ENCODE results near the gene TMPRSS9.

TMPRSS9 gene

DNA sequence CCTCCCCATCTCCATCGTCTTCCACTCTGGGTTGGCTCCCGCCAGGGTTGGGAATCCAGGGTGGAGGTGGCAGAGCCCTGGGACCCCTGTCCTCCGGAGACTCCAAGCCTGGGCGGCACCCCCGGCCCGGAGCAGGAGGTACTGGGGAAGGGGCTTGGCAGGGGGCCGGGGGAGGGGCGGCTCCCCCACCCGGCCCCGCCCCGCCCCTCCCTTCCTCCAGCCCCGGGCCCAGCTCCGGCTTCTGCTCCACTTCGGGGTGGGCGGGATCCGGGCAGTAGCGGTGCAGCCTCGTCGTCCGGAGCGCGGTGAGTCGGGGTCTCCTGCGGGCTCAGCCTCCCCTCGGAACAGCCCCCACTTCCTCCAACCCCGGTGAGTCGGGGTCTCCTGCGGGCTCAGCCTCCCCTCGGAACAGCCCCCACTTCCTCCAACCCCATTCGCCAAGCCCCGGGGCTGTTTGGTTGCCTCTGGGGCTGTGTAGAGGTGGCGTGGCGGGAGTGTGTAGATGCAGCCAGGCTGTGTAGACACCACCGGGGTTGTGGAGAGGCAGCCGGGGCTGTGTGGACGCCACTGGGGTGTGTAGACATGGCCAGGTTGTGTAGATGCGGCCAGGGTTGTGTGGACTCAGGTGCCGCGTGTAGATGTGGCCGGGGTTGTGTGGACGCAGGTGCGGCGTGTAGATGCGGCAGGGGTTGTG, at the start of gene TMPRSS9:
Gene TMPRSS9, plus strand, starts transcription at position 274 of the 694 bp plus-strand sequence. CDS start 29,521 bp downstream, outside the sequence.
- DNase-seq (ENCODE audit: low read depth) = no peak

DNA sequence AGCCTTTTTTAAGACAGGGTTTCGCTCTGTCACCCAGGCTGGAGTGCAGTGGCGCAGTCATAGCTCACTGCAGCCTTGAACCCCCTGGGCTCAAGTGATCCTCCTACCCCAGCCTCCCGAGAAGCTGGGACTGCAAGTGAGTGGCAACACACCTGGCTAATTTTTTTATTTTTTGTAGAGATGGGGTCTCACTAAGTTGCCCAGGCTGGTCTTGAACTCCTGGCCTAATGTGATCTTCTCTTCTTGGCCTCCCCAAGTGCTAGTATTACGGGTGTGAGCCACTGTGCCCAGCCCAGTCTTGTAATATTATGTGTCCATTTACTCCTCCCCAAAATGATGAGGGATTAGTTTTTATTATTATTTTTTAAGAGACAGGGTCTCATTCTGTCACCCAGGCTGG, 49.0 kb upstream of the TMPRSS9 start:
- no peak for DNase-seq (ENCODE audit: low read depth)

DNA sequence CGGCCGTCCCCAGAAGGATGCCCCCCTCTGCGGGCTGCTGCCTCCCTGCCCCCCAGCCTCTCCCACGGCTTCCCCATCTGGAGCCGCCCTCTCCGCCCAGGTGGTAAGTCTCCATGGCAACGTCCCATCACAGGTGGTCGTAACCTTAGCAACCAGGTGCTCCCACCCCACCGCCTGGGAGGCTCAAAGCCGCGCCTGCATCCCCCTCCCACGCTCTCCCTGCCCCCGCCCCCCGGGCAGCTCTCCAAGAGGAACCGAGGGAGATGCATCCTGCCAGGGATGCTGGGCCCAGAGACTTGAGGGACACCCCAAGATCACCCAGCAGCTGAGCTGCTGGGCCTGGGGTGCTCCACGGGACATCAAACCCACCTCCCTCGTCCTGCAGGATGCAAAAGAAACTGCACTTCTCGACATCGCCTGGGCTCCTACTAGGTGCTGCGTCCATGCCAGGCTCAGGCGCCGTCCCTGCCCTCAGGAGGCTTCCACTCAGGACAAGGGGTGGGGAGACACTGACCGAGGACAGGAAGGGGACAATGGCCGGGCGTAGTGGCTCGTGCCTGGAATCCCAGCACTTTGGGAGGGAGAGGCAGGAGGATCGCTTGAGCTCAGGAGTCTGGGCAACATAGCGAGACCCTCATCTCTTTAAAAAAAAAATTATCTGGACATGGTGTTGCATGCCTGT, 47.1 kb upstream of the TMPRSS9 start:
- no peak for DNase-seq (ENCODE audit: low read depth)

DNA sequence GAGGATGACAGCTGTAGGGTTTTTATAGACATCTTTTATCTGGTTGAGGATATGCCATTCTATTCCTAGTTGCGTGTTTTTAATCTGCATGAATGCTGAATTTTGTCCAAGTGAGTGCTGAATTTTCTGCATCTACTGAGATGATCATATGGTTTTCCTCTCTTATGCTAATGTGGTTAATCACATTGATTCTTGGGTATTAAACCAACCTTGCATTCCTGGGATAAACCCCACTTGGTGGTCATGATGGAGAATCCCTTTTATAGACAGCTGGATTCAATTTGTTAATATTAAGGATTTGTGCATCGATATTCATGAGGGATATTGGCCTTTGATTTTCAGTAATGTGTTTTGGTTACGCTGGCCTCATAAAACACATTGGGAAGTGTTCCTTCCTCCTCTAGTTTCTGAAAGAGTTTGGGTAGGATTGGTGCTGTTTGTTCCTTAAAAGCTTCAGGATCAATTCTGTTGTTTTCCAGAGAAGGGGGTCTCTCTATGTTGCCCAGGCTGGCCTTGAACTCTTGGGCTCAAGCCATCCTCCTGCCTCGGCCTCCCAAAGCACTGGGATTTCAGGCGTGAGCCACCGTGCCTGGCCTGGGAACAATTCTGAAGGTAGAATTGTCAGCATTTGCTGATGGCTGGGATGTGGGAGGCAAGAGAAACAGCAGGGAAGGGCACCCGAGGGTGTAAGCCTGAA, 44.8 kb upstream of the TMPRSS9 start:
- DNase-seq (ENCODE audit: low read depth) = no peak

DNA sequence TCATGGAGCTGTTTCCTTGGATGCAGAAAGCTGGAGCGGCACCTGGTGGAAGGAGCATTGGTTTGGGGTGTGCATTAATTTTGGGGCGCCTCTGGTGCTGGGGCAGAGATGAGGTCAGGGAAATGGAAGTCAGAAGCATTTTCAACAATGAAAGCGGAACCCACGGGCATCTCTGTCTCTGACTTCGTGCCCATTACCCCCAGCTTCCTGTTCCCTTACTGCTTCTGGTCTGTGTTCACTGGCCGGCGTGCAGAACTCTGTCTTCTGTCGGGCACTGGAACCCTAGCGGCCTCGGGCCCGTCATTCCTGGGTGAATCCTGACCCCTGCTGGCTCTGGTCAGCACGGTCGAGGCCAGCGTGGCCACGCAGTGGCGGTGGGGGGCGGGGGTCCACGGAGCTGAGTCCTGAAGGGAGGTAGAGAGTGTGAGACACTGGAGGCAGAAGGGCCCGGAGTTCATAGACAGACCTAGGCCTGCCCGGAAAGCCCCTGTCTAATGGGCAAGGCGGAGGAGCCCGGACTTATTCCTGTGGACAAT, 44.2 kb upstream of the TMPRSS9 start:
- peak; percentile 75 for DNase-seq (ENCODE audit: low read depth)

DNA sequence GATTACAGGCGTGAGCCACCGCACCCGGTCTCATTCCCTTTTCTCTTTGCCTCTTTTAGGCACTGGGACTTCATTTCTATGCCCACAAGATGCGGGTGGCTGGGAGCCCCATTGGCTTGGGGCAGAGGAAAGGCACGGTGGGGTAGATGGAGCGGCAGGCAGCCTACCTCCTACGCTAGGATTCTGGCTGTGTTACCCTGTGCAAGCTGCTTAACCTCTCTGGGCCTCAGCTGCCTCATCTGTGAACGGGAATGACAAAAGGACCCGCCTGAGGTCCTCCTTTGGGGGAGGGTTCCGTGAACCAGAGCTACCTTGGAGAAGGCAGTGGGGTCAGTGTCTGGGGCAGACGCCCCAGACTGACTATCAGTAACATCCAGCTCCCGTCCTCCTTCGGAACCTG, 42.8 kb upstream of the TMPRSS9 start:
- DNase-seq (ENCODE audit: low read depth) = no peak

DNA sequence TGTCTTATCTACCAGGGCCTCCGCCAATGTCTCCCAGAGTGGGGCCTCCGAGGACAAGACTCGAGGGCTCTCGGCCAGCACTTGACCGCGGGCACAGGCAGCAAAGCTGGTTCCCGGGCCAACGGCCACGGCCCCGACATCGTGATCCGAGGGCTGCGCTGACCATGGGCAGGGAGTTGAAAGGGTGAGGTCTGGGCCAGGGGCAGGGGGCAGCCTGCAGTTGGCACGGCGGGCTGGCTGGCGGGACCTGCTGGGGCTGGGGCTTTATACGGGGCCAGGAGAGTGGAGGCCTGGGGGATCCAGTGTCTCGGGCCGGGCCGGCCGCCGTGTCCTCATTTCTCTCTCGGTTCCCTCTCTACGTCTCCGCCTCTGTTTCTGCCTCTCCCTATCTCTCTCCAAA, 42.3 kb upstream of the TMPRSS9 start:
- no peak for DNase-seq (ENCODE audit: low read depth)

DNA sequence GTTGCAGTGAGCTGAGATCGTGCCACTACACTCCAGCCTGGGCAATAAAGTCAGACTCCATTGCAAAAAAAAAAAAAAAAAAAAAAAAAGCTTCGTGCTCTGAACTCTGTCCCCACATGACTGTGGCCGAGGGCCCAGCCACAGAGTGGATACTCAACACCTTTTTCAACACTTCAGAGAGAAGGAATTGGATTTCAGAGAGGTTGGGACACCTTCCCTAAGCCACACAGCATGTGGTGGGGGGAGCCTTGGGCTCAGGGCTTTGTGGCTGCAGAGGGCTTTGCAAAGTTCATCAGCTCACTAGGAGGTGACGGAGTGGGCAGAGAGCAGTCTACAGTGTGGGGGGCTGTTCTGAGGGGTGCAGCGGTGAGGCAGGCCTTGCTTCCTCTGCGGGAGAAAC, 41.1 kb upstream of the TMPRSS9 start:
- DNase-seq (ENCODE audit: low read depth) = no peak

DNA sequence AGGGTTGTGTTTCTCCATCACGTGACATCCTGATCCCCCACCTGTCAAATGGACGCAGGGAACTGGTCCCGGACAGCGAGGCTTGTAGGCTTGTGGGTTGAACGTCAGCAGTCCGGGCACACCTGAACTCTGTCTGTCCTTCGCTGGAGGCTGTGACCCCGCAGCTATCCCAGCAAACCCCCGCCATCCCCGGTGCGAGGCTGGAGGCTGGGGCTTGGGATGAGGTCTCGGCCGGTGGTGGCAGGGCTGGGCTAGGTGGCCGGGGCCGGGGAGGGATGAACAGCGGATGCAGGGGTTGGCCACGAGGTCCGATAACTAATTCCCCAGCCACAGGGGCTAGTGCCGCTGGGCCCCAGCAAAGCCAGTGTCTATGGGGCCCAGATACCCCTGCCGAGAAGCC, 40.5 kb upstream of the TMPRSS9 start:
- no peak for DNase-seq (ENCODE audit: low read depth)

DNA sequence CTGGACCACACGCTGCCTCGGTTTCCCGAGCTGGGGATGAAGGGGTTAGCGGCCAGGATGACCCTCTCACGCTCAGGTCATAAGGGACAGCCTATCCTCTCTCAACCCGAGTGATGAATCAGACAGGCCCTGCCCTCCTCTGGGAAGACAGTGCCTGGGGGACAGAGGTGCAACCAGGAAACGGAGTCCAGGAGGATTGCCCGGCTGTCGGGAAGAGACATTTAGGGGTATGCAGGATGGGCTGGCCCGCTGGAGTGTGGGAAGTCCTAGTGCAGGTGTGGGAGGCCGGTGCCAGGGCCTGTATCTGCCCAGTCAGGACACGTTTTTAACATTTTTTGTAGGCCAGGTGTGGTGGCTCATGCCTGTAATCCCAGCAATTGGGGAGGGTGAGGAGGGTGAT, 40.0 kb upstream of the TMPRSS9 start:
- DNase-seq (ENCODE audit: low read depth) = no peak

DNA sequence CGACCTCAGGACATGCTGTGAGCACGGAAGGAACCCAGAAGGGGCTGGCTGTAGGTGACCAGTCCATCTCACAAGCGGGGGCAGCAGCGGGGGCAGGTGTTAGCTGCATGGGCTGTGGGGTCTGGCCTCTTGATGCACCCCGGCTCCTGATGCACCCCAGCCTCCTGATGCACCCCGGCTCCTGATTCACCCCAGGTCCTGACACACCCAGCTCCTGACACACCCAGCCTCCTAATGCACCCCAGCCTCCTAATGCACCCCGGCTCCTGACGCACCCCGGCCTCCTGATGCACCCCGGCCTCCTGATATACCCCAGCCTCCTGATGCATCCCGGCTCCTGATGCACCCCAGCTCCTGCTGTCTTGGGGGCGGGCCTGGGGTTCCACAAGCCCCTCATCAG, 39.1 kb upstream of the TMPRSS9 start:
- DNase-seq (ENCODE audit: low read depth) = no peak

DNA sequence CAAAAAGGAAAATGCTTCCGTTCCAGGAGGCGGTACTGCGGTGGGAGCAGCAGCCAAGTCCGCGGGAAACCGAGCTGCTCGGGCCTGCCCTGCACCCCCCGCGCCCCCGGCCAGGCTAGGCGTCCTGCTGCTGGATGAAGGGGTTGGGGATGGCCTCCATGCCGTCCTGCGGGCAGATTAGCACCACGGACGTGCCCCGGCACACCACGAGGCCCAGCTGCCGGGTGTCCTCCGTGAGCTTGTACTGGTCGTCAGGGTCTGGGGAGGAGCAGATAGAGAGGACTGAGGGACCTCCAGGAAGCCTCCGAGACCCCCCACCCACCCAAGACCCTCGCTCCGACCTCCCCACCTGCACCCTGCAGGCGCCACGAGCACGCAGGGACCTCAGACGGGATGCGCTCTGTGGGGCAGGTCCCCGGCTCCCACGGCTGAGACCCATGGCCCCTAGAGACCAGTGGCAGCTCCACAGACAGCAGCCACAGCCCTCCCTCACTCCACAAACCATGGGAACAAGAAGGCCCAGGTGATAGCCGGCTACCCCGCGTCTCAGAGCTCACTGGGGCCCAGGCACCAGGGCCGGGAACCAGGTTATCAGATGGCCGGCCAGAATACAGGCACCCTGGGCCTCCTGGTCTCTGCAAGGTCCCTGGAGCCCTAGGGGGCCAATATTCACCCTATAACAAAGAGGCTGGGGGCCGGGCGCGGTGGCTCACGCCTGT, 38.3 kb upstream of the TMPRSS9 start:
- no peak for DNase-seq (ENCODE audit: low read depth)

DNA sequence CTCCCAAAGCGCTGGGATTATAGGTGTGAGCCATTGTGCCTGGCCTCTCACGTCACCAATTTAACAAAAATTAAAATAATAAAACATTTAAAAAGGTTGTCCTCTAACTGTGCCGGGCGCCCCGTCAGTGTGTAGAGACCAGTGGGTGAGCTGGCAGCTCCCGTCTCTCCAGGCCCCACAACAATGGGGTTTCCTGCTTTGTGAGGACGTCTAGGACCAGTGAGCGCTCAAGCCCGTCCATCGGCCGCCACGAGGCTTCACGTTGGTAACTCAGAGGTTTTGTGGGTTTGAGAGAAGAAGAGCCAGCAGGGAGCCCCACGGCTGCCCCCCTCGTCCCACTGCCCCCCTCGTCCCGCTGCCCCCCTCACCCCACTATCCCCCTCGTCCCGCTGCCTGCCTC, 36.4 kb upstream of the TMPRSS9 start:
- DNase-seq (ENCODE audit: low read depth) = no peak

DNA sequence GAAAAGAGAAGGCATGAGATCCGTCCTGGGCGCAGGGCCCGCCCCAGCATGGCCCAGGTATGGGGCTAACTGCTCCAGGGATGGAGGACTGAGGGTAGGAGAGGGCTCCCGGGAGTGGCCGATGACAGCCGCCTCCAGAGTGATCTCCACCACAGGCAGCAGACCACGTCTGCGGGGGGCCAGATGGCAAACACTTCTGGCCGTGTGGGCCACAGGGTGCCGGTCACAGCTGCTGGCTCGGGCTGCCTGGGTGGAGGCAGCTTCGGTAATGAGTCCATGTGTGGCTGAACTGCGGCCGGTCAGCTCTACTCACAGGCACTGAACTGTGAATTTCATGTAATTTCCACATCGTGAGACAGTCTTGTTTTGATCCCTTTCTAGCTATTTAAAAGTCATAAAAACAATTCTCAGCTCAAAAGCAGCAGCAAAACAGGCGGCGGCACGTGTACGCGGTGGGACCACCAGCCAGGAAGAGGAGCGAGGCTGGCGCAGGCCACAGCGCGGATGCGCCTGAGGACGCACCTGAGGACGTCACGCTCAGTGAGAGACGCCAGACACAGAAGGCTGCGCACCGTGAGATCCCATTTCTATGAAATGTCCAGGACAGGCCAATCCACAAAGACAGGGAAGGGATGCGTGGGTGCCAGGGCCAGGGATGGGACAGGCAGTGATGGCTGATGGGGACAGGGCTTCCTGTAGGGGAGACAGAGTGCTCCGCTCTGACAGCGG, 35.7 kb upstream of the TMPRSS9 start:
- no peak for DNase-seq (ENCODE audit: low read depth)

DNA sequence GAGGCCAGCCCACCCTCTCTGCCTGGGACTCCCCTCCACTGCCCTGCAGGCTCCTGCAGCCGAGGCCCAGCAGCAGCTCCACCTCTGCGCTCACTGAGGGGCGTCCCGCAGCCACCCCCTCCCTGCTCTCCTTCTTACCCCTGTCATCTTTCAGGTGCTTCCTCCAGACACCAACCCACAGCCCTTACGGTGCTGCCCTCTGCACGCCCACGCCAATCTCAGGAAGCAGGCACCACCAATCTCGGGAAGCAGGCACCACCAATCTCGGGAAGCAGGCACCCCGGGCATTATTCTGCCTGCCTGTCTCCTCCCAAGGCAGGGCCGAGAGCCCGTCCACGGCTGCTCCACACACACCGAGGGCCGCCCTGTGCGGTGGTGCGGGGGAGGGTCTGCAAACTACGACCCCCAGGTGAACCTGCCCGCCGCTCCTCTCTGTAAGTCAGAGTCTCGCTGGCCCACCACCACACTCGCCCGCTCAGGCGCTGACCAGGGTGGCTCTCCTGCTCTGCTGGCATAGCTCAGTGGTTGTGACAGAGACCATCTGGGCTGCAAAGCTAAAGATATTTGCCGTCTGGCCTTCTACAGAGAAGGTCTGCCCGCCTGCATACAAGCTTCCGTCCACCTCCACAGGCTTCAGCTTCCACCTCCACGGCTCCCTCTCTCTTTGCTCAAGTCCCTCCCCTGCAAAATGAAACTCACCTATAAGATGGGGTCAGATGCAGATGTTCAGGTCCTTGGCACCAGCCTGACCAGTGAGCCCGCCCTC, 34.6 kb upstream of the TMPRSS9 start:
- no peak for DNase-seq (ENCODE audit: low read depth)

DNA sequence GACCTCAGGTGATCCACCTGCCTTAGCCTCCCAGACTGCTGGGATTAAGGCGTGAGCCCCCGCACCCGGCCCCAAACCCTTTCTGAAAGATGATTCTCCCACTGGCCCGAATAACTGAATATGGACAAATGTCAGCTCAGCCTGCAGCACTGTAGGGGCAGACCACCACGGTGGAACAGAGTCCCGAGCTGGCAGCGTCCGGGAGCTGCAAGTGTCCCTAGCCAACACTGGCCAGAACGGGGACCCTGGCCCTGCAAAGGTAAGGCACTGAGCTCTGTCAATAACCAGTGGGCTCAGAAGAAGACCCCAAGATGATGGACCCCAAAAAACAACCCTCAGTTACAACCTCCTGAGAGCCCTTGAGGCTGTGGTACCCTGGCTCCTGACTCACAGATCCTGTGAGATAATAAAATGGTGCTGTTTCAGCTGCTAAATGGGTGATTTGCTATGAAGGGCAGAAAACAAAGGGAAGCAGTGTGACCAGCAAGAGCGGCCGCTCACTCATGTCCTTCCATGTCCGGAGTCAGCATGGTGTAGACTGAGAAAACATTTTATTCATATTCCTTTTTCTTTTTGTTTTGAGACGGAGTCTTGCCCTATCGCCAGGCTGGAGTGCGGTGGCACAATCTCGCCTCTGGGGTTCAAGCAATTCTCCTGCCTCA, 33.2 kb upstream of the TMPRSS9 start:
- no peak for DNase-seq (ENCODE audit: low read depth)

DNA sequence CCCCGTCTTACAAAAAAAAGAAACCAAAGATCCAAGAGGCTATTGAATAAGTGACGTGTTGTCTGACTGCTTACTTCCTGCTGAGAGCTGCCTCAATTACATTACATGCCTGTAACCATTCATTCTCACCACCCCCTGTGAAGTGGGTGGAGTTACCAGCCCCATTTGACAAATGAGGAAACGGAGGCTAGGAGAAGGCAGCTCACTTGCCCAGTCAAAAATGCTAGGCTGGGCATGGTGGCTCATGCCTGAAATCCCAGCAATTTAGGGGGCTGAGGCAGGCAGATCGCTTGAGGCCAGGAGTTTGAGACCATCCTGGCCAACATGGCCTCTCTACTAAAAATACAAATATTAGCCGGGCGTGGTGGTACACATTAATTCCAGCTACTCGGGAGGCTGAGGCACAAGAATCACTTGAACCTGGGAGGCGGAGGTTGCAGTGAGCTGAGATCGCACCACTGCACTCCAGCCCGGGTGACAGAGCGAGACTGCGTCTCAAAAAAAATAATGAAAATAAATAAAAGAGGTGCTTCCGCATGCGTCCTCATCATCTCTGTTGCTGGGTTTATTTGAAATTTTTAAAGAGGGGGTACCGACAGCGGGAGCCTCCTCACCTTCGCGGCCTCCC, 32.2 kb upstream of the TMPRSS9 start:
- peak; percentile 94 for DNase-seq (ENCODE audit: low read depth)

DNA sequence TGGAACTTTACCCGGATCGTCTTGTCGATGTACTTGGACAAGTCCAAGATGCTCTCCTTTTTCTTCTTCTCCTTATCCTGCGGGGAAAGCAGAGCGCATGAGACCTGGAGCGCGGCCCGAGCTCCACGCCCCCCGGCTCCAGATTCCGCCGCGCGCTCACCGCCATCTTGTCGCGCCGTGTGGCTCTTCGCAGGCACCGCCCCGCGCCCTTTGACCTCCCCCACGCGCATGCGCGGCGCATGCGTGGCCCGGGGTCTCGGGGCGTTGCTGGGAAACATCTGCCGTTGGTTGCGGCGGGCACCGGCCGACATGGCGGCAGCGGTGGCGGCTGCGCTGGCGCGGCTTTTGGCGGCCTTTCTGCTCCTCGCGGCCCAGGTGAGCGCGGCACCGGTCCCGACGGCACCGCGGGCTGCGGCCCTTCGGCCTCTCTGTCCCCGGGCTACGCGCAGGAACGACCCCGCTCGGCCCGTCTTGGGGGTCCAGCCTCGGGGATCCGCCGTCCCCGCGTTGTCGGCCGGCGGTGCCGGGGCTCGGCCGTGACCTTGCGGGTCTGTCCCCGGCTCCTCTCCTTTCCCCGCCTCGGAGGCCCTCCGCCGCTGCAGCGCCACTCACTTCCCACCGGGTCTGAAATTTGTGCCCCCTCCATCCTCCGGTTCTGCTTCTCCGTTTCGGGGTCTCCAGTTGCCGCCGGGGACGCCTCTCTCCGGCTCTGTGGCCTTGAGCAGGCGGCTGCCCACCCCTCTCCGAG, 31.5 kb upstream of the TMPRSS9 start, which contains the start of the genes LSM7 and SPPL2B:
Gene LSM7, minus strand, starts transcription at position 186 of the 748 bp plus-strand sequence. Its CDS starts 20 bp downstream, at position 166.
Gene SPPL2B, plus strand, starts transcription at position 284 of the 748 bp plus-strand sequence. Its CDS starts 26 bp downstream, at position 310.
- peak; percentile 89 for DNase-seq (ENCODE audit: low read depth)

DNA sequence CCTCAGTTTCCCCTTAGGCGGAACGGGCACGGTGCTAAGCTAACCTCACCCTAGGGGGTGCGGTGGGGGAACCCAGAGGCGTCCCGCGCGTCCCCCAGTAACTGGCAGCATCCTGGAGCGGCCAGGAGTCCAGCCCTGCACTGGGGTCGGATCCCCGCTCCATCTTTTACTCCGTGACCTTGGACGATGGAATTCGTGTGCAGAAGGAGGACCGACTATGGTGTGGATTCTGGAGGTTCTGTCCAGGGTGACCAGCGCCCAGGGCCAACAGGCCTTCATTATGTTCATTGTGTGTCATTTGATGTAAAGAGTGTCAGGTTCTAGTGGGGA, 31.0 kb upstream of the TMPRSS9 start:
- DNase-seq (ENCODE audit: low read depth) = no peak
